Nephron (organoid): Measurements from ENCODE around the gene TOM1L2.

ENCODE experiments used
- H3K27ac Mint-ChIP-seq, 3 experiments: 2 replicates each; pipeline ENCODE4 v1.8.0; 2020; ENCODE audit warnings: mixed read lengths in 3 of 3, mild to moderate bottlenecking in 2 of 3, moderate library complexity in 1 of 3
- H3K27me3 Mint-ChIP-seq: 2 replicates; pipeline ENCODE4 v1.8.0; 2021; ENCODE audit warnings: low read depth, mild to moderate bottlenecking, moderate library complexity, mixed read lengths
- H3K36me3 Mint-ChIP-seq: 2 replicates; pipeline ENCODE4 v1.8.0; 2020; ENCODE audit warnings: low read depth, mixed read lengths
- H3K4me1 Mint-ChIP-seq: 2 replicates; pipeline ENCODE4 v1.8.0; 2020; ENCODE audit warnings: mixed read lengths
- H3K4me3 Mint-ChIP-seq, 3 experiments: 2 replicates each; pipeline ENCODE4 v1.8.0; 2020; ENCODE audit warnings: mild to moderate bottlenecking in 3 of 3, mixed read lengths in 3 of 3, moderate library complexity in 2 of 3
- H3K9me3 Mint-ChIP-seq: 2 replicates; pipeline ENCODE4 v1.8.0; 2020; ENCODE audit warnings: mixed read lengths
- TF ChIP-seq, protein P1 (sequence below), 3 experiments: fragments of 200-600 bp; sonication (generic); IDR thresholded peaks; one replicate each; pipeline ENCODE4 v1.5.0; 2021; ENCODE audit warnings: antibody characterized with exemption in 3 of 3; ENCODE audit not compliant: unreplicated experiment in 3 of 3

TOM1L2 gene

DNA sequence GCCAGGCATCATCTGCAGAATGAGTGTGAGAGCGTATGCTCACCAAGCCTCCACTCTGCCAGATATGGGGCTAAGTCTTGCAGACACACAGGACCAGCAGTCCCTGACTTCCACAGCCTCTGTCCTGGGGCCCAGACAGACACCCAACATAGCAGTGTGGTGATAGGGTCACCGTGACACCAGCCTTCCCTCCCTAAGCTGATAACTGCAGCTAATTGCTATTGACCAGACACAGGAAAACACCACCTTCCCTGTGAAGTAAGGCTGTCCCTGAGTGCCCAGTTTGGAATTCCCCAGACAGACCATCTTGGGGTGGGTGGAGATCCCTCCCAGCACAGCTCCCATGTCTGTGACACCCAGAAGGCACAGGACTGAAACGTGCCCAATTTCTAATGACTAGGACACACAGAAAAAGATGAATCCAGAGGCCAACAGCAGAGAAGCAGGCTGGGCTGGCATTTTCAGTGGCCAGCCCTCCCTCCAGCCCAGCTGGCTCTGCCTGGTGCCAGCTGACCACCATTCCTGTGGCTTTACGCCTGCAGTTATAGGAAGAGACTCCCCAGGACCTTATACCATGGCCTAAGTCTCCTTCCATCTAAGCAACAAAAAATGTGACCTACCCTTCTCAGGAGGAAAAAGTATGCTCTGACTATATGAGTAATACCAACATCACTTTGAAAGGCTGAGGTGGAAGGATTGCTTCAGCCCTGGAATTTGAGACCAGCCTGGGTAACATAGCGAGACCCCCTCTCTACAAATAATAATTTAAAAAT, 36.5 kb upstream of the TOM1L2 start:
- no peaks in the 10 kb centered on the region for H3K9me3 Mint-ChIP-seq
- TF ChIP-seq, protein P1, sequence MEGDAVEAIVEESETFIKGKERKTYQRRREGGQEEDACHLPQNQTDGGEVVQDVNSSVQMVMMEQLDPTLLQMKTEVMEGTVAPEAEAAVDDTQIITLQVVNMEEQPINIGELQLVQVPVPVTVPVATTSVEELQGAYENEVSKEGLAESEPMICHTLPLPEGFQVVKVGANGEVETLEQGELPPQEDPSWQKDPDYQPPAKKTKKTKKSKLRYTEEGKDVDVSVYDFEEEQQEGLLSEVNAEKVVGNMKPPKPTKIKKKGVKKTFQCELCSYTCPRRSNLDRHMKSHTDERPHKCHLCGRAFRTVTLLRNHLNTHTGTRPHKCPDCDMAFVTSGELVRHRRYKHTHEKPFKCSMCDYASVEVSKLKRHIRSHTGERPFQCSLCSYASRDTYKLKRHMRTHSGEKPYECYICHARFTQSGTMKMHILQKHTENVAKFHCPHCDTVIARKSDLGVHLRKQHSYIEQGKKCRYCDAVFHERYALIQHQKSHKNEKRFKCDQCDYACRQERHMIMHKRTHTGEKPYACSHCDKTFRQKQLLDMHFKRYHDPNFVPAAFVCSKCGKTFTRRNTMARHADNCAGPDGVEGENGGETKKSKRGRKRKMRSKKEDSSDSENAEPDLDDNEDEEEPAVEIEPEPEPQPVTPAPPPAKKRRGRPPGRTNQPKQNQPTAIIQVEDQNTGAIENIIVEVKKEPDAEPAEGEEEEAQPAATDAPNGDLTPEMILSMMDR (IDR thresholded peaks at IDR 0.05; ENCODE audit: unreplicated experiment in 3 of 3): no peak
- H3K4me1 Mint-ChIP-seq: no peaks in the 10 kb centered on the region

DNA sequence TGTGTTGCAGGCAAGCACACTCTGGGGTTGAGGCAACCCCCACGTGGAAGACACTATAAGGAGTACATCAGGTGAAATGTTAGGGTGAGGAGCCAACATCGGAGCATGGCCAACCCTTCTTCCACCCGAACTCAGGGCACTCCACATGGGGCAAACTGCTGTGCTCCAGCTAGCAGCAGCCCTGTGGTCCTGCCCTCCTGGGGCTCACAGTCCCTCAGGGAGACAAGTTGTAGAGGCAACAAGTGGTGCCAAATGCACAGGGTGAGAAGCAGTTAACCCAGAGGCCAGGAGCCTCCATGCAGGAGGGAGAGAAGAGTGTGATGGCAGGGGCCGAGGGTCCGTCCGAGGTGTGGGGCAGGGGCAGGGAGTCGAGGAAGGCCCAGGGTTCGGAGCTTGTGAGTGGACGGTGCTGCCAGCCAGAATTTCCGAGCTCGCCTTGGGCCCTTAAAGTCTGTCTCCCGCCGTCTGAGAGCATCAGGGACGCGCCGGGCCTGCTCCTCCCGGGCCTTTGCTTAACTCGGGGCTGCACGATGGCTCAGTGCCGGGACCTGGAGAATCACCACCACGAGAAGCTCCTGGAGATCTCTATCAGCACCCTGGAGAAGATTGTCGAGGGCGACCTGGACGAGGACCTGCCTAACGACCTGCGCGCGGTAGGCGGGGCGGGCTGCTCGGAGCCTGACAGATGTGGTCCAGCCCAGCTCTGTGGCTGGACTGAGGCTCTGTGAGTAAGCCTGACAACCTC, 34.5 kb upstream of the TOM1L2 start:
- Mint-ChIP-seq H3K36me3 (peaks cover 11% of the 10 kb centered on the region), H3K4me3 (no peak overlapping the region), H3K27me3 (peaks cover 5% of the 10 kb centered on the region), H3K9me3 (no peaks in the 10 kb centered on the region), H3K4me1 (no peaks in the 10 kb centered on the region), H3K27ac (no peak overlapping the region)
- TF ChIP-seq, protein P1 (IDR thresholded peaks at IDR 0.05; ENCODE audit: unreplicated experiment in 3 of 3): no peak

More for the DNA sequence above, 36.5 kb upstream of the TOM1L2 start:
- Mint-ChIP-seq H3K4me3 (no peak overlapping the region), H3K27me3 (peaks cover 5% of the 10 kb centered on the region), H3K27ac (no peak overlapping the region), H3K36me3 (peaks cover 11% of the 10 kb centered on the region)

DNA sequence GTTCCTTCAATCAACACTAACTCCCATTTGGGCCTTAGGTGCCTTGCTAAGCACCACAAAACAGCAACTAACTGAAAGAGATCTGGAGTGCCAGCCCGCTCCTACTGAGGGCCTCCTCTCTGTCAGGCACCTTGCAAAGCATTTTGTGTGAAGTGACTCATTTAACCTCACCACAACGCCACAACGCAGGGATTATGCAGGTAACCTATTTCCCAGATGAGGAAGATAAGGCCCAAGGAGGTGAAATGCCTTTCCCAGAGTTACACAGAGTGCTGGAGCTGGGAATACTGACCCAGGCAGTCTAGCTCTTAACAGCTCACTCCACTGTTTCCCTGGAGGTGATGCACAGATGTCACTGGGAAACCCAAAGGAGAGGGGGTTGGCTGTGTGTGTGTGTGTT, 33.3 kb upstream of the TOM1L2 start:
- TF ChIP-seq, protein P1 (IDR thresholded peaks at IDR 0.05; ENCODE audit: unreplicated experiment in 3 of 3): no peak
- Mint-ChIP-seq H3K4me3 (no peak overlapping the region), H3K9me3 (no peaks in the 10 kb centered on the region), H3K27ac (no peak overlapping the region), H3K27me3 (peaks cover 5% of the 10 kb centered on the region), H3K36me3 (peaks cover 10% of the 10 kb centered on the region), H3K4me1 (no peaks in the 10 kb centered on the region)

DNA sequence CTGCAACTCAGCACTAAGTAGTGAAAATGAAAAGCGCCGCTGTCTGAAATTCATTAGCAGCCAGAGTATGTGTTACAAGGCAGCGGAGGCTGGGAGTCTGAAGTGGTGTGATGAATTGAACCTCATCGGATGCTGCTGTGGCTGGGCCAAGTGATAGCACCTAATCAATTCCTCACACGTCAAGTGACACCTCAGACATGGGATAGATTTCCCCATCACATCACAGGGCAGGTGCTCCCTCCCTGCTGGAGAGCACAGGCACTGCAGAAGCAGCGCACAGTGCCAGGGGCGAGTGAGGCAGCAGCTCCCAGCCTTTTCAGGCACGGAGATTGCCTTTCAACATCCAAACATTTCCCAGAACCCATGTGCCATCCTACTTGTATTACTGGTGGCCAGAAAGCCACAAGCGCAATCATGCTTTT, 32.7 kb upstream of the TOM1L2 start:
- peaks cover 5% of the 10 kb centered on the region for H3K27me3 Mint-ChIP-seq
- H3K9me3 Mint-ChIP-seq: no peaks in the 10 kb centered on the region
- no peaks in the 10 kb centered on the region for H3K4me1 Mint-ChIP-seq
- no peak overlapping the region for H3K4me3 Mint-ChIP-seq
- H3K27ac Mint-ChIP-seq: no peak overlapping the region
- TF ChIP-seq, protein P1 (IDR thresholded peaks at IDR 0.05; ENCODE audit: unreplicated experiment in 3 of 3): peak in 2 of 3 experiments; percentile 17
- peaks cover 6% of the 10 kb centered on the region for H3K36me3 Mint-ChIP-seq

DNA sequence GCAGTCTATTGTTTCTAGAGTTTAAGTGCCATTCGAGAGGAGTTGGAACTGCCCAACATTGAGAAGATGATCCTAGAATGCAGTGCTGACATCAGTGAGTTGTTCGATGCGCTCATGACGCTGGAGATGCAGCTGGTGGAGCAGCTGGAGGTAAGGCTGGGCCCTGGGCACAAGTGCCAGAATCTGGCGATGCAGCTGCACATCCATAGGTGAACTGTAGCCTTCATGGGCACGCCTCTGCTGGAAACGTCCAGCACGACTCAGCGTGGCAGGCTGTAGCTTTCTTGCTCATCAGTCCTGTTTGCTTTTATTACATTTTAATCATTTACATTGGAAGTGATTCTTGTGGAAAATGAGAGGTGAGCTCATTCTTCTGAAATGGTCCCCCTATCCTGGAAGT, 32.1 kb upstream of the TOM1L2 start:
- H3K4me1 Mint-ChIP-seq: no peaks in the 10 kb centered on the region
- no peak overlapping the region for H3K4me3 Mint-ChIP-seq
- no peaks in the 10 kb centered on the region for H3K9me3 Mint-ChIP-seq
- TF ChIP-seq, protein P1 (IDR thresholded peaks at IDR 0.05; ENCODE audit: unreplicated experiment in 3 of 3): no peak
- peaks cover under 1% of the 10 kb centered on the region for H3K36me3 Mint-ChIP-seq
- H3K27ac Mint-ChIP-seq: no peak overlapping the region
- peaks cover 5% of the 10 kb centered on the region for H3K27me3 Mint-ChIP-seq
